Ovary (tissue), 3 donors: Measurements from ENCODE around the gene EMILIN3.

Experiments used
- EP300 ChIP-seq: sonication (generic); formaldehyde crosslinking; IDR thresholded peaks from one replicate; pipeline ENCODE4 v1.6.1; 2017; ENCODE audit warnings: antibody characterized with exemption
- TF ChIP-seq, protein P1 (sequence below), 3 donors: fragments of 450-650 bp in 2 of 3; fragments of 200-600 bp in 1 of 3; IDR thresholded peaks; one replicate each; pipeline versions ENCODE4 v1.5.1 to v1.8.0; 2016 to 2022; ENCODE audit warnings: antibody characterized with exemption in 3 of 3, mild to moderate bottlenecking in 1 of 3
- donor health status: DM: no; HTN: no; CAD: no.

DNA sequence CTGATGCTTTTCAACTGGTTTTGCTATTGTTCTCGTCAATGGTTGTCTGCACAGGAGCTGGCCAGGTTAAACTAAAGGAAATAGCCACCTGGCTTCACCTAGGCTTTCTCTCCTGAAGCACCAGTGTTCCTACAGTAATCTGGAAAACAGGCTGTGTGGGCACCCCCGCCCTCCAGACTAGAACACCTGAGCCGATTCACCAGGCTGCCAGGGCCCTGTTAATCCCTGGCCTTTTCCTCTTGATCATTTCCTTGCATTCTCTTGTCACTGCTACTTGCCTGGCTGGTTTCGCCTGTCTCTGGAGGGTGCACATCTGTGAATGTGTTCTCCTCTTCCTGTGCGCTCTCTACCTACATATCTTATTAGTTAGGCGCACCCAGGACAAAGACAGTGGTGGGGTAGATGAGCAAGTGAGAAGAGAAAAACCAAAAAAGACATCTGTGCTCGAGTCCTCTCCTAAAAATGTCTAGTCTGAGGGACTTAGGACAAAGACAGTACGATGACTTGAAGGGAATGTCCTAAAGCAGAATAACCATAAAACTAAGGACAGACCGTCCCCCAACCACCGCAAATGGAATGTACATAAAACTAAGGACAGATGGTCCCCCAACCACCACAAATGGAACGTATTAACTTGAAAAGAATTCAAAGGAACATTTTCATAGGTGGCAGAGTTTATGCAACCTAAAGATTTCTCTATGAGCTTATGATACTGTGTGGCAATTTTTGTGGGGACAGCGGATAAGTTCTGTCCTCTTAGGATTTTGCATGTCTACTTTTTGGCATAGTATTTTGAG is 45.9 kb upstream of the EMILIN3 start:
- TF ChIP-seq, protein P1, sequence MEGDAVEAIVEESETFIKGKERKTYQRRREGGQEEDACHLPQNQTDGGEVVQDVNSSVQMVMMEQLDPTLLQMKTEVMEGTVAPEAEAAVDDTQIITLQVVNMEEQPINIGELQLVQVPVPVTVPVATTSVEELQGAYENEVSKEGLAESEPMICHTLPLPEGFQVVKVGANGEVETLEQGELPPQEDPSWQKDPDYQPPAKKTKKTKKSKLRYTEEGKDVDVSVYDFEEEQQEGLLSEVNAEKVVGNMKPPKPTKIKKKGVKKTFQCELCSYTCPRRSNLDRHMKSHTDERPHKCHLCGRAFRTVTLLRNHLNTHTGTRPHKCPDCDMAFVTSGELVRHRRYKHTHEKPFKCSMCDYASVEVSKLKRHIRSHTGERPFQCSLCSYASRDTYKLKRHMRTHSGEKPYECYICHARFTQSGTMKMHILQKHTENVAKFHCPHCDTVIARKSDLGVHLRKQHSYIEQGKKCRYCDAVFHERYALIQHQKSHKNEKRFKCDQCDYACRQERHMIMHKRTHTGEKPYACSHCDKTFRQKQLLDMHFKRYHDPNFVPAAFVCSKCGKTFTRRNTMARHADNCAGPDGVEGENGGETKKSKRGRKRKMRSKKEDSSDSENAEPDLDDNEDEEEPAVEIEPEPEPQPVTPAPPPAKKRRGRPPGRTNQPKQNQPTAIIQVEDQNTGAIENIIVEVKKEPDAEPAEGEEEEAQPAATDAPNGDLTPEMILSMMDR (IDR thresholded peaks at IDR 0.05): no peak
- TF ChIP-seq EP300: no peak
